ENCODE results near the gene KRTAP1-1.
A peak's percentile ranks its signal among the peaks of the same experiment; 100 is the strongest.
"Not testable (repeated sequence)": the region's sequence is repeated elsewhere in the genome, so short reads cannot be mapped to it uniquely, and the experiment has no call there.

The KRTAP1-1 gene

DNA sequence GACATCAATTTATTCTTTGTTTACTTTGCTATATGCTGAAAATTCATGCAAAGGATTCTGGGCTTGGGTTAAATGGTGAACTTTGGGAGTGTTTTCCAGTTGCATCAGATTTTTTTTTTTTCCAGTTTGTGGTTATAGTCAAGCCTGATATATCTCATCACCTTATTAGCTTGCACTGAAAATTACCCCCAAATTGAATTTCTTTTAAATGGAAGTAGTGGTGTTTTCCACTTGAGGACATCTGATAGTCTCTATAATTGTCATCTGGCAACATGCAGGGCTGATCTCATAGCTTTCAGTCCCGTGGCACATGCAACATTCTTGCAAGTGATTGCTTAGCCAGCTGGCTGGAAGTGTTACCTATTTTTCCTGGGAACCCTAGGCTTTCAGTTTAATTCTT is 27.6 kb downstream of the KRTAP1-1 start:
- no peak for DNase-seq (ENCODE audit: low spot score in 2 of 2)
- Histone ChIP-seq H3K27me3 (ENCODE audit: low read depth) (peaks cover 7% of the 10 kb centered on the region; the same call in 1 of the 2 replicates), H3K9me3 (no peaks in the 10 kb centered on the region), H3K36me3 (replicated peaks) (no peaks in the 10 kb centered on the region), H3K4me1 (peaks cover 12% of the 10 kb centered on the region), H3K4me3 (no peak overlapping the region)
- in situ Hi-C loops (cut with MboI; ENCODE audit: low sequenced_read_pairs): no loop called here

DNA sequence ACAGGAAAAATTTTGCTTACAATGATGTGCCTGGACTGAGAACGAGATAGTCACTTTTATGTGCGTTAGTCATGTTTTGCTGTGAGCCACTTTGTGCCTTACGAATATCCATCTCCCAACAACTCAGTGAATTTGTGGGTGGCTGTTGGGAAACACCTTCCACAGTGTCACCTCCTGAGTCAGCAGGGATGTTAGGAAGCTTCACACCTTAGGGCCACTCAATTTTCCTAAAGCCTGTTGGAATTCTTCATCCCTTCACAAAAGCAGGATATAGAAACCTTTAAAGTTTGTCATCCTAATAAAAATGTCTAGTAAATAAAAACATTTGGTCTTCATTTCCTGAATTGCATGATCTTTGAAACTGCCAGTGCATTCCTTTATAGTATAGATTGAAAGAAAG is 28.1 kb downstream of the KRTAP1-1 start:
- no peaks in the 10 kb centered on the region for H3K9me3 ChIP-seq
- peaks cover 7% of the 10 kb centered on the region; the same call in 1 of the 2 replicates for H3K27me3 ChIP-seq (ENCODE audit: low read depth)
- no peaks in the 10 kb centered on the region for H3K36me3 ChIP-seq (replicated peaks)
- peaks cover 12% of the 10 kb centered on the region for H3K4me1 ChIP-seq
- H3K4me3 ChIP-seq: no peak overlapping the region
- in situ Hi-C loops (cut with MboI; ENCODE audit: low sequenced_read_pairs): no loop called here
- no peak for DNase-seq (ENCODE audit: low spot score in 2 of 2)

DNA sequence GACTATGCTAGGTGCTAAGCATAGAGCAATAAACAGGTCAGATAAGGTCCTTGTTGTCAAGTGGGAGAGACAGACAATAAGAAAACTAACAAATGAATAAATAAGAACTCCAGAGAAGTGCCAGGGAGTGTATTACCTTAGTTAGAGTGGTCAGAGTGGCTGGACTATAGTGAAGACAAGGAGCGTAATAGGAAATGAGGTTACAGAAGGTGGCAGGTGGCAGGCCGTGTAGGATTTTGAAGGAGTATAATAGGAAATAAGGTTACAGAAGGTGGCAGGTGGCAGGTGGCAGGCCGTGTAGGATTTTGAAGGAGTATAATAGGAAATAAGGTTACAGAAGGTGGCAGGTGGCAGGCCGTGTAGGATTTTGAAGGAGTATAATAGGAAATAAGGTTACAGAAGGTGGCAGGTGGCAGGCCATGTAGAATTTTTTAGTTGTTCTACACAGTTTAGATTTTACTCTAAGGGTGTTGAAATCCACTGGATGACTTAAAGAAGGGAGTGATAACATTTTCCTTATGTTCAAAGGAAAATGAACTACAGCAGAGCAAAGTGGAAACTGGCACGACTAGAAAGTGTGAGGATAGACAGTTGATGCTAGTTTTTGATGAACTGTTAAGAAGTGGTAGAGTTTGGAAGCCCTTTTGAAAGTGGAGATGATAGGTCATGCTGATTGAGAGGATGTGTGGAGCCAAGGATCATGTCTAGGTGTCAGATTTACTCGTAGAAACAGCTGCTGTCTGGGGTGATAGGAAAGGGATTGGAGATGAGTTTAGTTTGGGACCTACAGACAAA is 28.7 kb downstream of the KRTAP1-1 start:
- in situ Hi-C loops (cut with MboI; ENCODE audit: low sequenced_read_pairs): no loop called here
- Histone ChIP-seq H3K4me3 (no peak overlapping the region), H3K36me3 (replicated peaks) (no peaks in the 10 kb centered on the region), H3K27me3 (ENCODE audit: low read depth) (peaks cover 7% of the 10 kb centered on the region; the same call in 1 of the 2 replicates), H3K4me1 (peaks cover 12% of the 10 kb centered on the region), H3K9me3 (no peaks in the 10 kb centered on the region)
- DNase-seq (ENCODE audit: low spot score in 2 of 2): no peak

DNA sequence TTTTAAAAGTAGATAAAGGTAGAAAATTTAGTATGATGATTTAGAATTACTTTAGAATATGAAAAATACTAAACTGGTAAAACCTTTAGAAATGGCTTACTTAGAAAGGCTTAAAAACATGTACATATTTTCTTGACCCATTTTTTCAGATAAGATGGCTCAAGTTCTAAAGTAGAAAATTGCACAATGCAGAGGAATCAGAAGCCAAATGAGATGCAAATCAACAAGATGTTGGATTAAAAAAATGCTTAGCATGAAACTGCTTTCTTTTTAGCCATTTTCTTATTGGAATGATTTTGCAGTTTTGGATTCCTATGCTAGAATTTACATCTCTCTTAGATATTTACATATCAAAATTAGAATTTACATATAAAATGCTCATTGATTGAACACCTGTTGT is 30.8 kb downstream of the KRTAP1-1 start:
- H3K9me3 ChIP-seq: no peaks in the 10 kb centered on the region
- in situ Hi-C loops (cut with MboI; ENCODE audit: low sequenced_read_pairs): no loop called here
- H3K36me3 ChIP-seq (replicated peaks): no peaks in the 10 kb centered on the region
- peaks cover 12% of the 10 kb centered on the region for H3K4me1 ChIP-seq
- H3K4me3 ChIP-seq: no peak overlapping the region
- DNase-seq (ENCODE audit: low spot score in 2 of 2): no peak
- H3K27me3 ChIP-seq (ENCODE audit: low read depth): peaks cover 7% of the 10 kb centered on the region; the same call in 1 of the 2 replicates

DNA sequence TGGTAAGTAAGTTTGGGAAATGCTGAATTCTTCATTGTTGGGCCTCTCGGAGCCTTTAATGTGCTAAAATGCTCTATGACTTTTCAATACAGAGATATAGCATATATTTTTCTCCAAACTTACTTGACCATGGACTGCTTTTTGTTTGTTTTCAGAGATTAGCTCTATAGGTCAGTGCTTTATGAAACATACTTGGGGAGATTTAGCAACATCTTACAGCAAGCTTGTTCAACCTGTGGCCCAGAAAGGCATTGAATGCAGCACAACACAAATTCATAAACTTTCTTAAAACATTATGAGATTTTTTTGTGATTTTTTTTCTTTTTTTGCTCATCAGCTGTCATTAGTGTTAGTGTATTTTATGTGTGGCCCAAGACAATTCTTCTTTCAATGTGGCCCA is 31.3 kb downstream of the KRTAP1-1 start:
- Histone ChIP-seq H3K27me3 (ENCODE audit: low read depth) (peaks cover 3% of the 10 kb centered on the region), H3K4me3 (no peak overlapping the region), H3K36me3 (replicated peaks) (no peaks in the 10 kb centered on the region), H3K4me1 (peaks cover 12% of the 10 kb centered on the region), H3K9me3 (no peaks in the 10 kb centered on the region)
- DNase-seq (ENCODE audit: low spot score in 2 of 2): no peak
- in situ Hi-C loops (cut with MboI; ENCODE audit: low sequenced_read_pairs): no loop called here

DNA sequence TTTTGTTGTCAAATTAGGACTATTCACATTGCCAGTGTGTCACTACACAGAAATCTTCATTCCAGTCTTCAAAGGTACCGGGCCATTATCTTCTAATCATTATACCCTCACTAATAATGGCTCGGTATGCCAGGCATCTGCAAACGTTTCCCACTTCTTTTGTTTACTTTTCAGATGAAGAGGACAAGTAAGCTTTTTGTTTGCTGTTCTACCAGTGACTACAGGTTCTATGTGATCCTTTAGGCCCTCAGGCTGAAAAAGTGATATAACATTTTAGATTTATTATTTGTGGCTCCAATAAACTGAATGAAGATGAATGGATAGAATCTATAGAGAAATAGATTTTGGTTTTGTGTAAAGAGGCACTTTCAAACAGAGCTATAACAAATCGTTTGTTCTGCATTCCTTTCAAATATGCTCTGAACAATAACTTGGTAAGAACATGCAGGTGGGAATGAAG is 31.9 kb downstream of the KRTAP1-1 start:
- Histone ChIP-seq H3K4me3 (no peak overlapping the region), H3K27me3 (ENCODE audit: low read depth) (peaks cover 7% of the 10 kb centered on the region; the same call in 1 of the 2 replicates), H3K36me3 (replicated peaks) (no peaks in the 10 kb centered on the region), H3K4me1 (peaks cover 12% of the 10 kb centered on the region), H3K9me3 (no peaks in the 10 kb centered on the region)
- DNase-seq (ENCODE audit: low spot score in 2 of 2): peak; percentile 13 to 69
- in situ Hi-C loops (cut with MboI; ENCODE audit: low sequenced_read_pairs): no loop called here

DNA sequence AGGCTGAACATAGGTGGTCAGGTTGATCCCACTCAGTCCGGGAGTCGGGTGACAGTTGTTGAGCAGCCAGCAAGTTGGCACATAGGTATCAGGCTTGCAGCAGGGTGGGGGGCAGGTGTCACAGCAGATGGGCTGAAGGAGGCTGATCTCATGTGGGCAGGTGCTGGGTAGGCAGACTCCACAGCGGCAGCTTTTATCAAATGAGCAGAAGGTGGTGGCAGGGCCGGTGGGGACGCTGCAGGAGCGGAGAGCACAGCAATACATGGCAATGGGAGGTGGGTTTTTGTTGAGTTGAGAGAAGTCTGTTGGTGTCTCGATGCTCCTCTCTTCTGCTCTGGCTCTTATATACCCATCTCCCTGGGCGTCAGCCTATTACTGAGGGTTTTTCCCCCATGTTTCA is 32.4 kb downstream of the KRTAP1-1 start, which contains the start of gene KRTAP3-1:
Gene KRTAP3-1, minus strand, starts transcription at position 318 of the 400 bp plus-strand sequence. Its CDS starts 54 bp downstream, at position 264.
- no peak for DNase-seq (ENCODE audit: low spot score in 2 of 2)
- Histone ChIP-seq H3K27me3 (ENCODE audit: low read depth) (peaks cover 10% of the 10 kb centered on the region; the same call in 1 of the 2 replicates), H3K9me3 (no peaks in the 10 kb centered on the region), H3K36me3 (replicated peaks) (no peaks in the 10 kb centered on the region), H3K4me3 (no peak within 1 kb of the TSS), H3K4me1 (peaks cover 12% of the 10 kb centered on the region)
- in situ Hi-C loops (cut with MboI; ENCODE audit: low sequenced_read_pairs): no loop called here

DNA sequence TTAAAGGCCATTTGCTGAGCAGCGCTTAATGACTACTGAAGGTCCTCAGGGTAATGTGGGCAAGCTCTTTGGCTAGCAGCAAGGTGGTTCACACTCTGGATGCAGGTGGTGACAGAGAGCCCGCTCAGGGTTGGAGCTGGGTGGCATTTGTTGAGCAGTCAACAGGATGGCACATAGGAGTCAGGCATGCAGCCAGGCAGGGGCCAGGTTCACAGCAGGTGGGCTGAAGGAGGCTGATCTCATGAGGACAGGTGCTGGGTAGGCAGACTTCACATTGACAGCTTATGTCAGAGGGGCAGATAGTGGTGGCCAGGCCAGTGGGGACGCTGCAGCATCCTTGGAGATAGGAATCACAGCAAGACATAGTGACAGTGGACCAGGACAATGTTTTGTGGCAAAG is 36.9 kb downstream of the KRTAP1-1 start:
- Histone ChIP-seq H3K36me3 (replicated peaks) (no peaks in the 10 kb centered on the region), H3K4me1 (peaks cover 6% of the 10 kb centered on the region), H3K4me3 (no peak overlapping the region), H3K9me3 (no peaks in the 10 kb centered on the region), H3K27me3 (ENCODE audit: low read depth) (peaks cover 14% of the 10 kb centered on the region)
- no peak for DNase-seq (ENCODE audit: low spot score in 2 of 2)
- in situ Hi-C loops (cut with MboI; ENCODE audit: low sequenced_read_pairs): no loop called here

DNA sequence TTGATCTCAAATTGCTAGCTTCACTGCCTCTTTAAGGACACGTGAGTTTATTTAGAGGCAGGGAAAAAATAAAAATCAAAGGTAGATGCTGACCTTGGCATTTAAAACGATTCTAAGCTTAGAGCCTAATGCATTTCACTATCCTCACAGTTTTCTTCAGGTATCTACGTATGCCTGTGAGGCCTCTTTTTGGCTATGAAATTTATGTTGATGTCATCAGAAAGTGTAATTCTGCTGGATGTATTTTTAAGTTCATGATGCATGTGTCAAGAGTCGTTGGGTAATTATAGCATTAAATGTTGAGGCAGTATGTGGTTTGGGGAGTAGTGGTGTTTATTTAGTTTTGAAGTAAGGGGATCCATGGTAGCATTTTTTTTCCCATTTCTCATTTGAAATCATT is 37.3 kb downstream of the KRTAP1-1 start:
- H3K27me3 ChIP-seq (ENCODE audit: low read depth): peaks cover 16% of the 10 kb centered on the region
- in situ Hi-C loops (cut with MboI; ENCODE audit: low sequenced_read_pairs): no loop called here
- peaks cover under 1% of the 10 kb centered on the region for H3K4me1 ChIP-seq
- no peaks in the 10 kb centered on the region for H3K9me3 ChIP-seq
- DNase-seq (ENCODE audit: low spot score in 2 of 2): no peak
- no peaks in the 10 kb centered on the region for H3K36me3 ChIP-seq (replicated peaks)
- no peak overlapping the region for H3K4me3 ChIP-seq

DNA sequence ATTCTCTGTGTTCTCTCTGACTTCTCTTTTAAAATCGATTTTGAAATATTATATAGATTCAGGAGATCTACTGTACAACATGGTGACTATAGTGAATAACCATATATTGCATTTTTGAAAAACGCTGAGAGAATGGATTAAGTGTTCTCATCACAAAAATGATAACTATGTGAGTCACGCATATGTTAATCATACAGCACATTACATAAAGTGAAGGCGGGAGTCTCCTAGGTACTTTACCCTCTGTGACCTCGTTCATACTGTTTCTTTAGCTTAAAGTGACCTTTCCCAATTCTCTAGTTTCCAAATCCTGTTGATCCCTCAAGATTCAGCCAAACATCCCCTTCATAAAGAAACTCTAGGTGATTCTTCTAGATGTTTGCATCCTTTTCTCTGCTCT is 38.4 kb downstream of the KRTAP1-1 start:
- in situ Hi-C loops (cut with MboI; ENCODE audit: low sequenced_read_pairs): no loop called here
- no peaks in the 10 kb centered on the region for H3K4me1 ChIP-seq

DNA sequence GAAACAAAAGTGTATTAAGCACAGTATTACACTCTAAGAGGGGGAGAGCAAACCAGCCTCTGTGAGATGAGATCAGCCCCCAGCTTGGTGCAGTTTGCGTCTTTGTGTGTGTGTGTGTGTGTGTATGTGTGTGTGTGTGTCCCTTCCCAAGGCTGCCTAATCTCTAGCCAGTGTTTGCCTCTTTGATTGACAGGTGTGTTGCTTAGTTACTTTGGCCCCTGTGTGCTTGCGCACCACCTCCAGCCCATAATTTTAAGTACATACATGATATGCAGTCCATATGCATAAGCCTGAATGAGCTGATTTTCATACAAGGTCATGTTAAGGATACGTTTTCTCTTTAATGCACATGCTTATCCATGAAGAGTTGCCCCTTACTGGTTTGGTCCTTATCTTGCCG is 39.5 kb downstream of the KRTAP1-1 start:
- in situ Hi-C loops (cut with MboI; ENCODE audit: low sequenced_read_pairs): no loop called here
- no peak for DNase-seq (ENCODE audit: low spot score in 2 of 2)
- Histone ChIP-seq H3K36me3 (replicated peaks) (no peaks in the 10 kb centered on the region), H3K9me3 (no peaks in the 10 kb centered on the region), H3K4me3 (no peak overlapping the region), H3K4me1 (no peaks in the 10 kb centered on the region), H3K27me3 (ENCODE audit: low read depth) (peaks cover 34% of the 10 kb centered on the region)

More for the DNA sequence above, 38.4 kb downstream of the KRTAP1-1 start:
- no peaks in the 10 kb centered on the region for H3K36me3 ChIP-seq (replicated peaks)
- peaks cover 27% of the 10 kb centered on the region for H3K27me3 ChIP-seq (ENCODE audit: low read depth)
- H3K9me3 ChIP-seq: no peaks in the 10 kb centered on the region
- H3K4me3 ChIP-seq: no peak overlapping the region
- DNase-seq (ENCODE audit: low spot score in 2 of 2): no peak

DNA sequence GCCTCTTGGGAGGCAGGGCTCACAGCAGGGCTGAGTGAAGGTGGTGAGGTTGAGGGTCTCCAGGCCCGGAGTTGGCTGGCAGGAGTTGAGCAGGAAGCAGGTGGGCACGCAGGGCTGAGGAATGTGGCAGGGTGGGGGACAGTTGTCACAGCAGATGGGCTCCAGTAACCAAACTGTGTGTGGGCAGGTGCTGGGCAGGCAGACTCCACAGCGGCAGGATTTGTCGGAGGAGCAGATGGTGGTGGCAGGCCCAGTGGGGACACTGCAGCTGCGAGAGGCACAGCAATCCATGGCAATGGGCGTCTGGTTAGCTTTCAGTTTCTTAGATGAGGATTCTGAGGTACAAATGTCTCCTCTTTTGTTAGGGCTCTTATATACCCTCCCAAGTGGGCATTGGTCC is 41.7 kb downstream of the KRTAP1-1 start, which contains the start of gene KRTAP3-2:
Gene KRTAP3-2, minus strand, starts transcription at position 344 of the 400 bp plus-strand sequence. Its CDS starts 53 bp downstream, at position 291.
- DNase-seq (ENCODE audit: low spot score in 2 of 2); H3K4me3 ChIP-seq; H3K36me3 ChIP-seq (replicated peaks); H3K4me1 ChIP-seq; H3K9me3 ChIP-seq; in situ Hi-C loops (cut with MboI; ENCODE audit: low sequenced_read_pairs): not testable (repeated sequence)
- H3K27me3 ChIP-seq (ENCODE audit: low read depth): peaks cover 35% of the 10 kb centered on the region

DNA sequence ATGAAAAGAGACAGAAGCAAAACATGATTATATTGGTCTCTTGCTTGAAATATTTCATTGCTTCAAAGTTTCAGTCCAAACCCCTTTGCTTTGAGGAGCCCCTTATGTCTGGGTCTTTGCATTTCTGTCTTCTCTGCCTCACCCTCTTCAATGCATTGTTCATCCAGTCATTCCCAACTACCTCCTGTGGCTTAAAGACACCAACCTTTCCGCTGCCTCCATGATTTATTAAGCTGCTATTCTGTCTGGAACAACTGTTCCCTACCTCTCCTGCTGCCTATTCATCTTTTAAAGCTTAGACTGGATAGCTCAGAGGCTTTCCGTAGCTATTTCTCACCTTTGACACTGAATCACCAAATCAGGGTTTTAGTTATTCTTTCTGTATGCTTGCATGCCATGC is 43.9 kb downstream of the KRTAP1-1 start:
- no peak for DNase-seq (ENCODE audit: low spot score in 2 of 2)
- H3K9me3 ChIP-seq: no peaks in the 10 kb centered on the region
- H3K4me1 ChIP-seq: no peaks in the 10 kb centered on the region
- in situ Hi-C loops (cut with MboI; ENCODE audit: low sequenced_read_pairs): no loop called here
- H3K27me3 ChIP-seq (ENCODE audit: low read depth): peaks cover 34% of the 10 kb centered on the region
- no peaks in the 10 kb centered on the region for H3K36me3 ChIP-seq (replicated peaks)
- no peak overlapping the region for H3K4me3 ChIP-seq

DNA sequence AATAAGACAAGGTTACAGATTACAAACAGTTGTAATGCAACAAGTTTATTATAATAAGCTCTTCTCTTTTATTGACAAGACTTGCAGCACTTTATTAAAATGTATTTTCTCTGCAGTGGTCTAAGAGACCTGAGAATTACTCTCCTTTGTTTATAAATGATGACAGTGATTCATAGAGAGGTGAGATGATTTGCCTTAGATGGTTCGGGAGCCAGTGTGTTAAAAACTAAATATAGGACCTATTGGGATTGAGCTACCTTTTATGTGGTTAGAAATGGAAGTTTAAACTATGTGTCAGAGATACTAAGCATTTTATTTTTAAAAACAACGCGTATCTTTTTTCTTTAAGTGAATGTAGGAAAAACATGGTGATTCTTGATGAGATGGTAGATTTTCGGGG is 44.4 kb downstream of the KRTAP1-1 start:
- Histone ChIP-seq H3K27me3 (ENCODE audit: low read depth) (peaks cover 34% of the 10 kb centered on the region), H3K4me1 (no peaks in the 10 kb centered on the region), H3K36me3 (replicated peaks) (no peaks in the 10 kb centered on the region), H3K9me3 (no peaks in the 10 kb centered on the region), H3K4me3 (no peak overlapping the region)
- in situ Hi-C loops (cut with MboI; ENCODE audit: low sequenced_read_pairs): no loop called here
- DNase-seq (ENCODE audit: low spot score in 2 of 2): no peak

Measured in HAP-1 (cell line).